Ovary (tissue), 9 donors: ENCODE data around the gene SLC6A12. TPM values are rescaled to one million over a fixed set of nuclear protein-coding genes. Genes with fewer than 3 reads are reported as not detected.

Experiments used
- DNase-seq, 5 donors: peaks; one replicate each; pipeline ENCODE4 v3.0.0-alpha.2; 2019 to 2020
- H3K27ac ChIP-seq, 2 donors: fragments of 200-600 bp; one replicate each; pipeline versions ENCODE4 v1.5.1 to v1.8.0; 2019 to 2022
- H3K27me3 ChIP-seq: fragments of 200-600 bp; one replicate; pipeline ENCODE4 v1.8.0; 2022
- H3K36me3 ChIP-seq: fragments of 200-600 bp; sonication (generic); one replicate; pipeline ENCODE4 v1.5.1; 2019
- H3K4me1 ChIP-seq: one replicate; pipeline ENCODE4 v1.8.1; 2013; ENCODE audit warnings: mild to moderate bottlenecking, moderate library complexity; ENCODE audit not compliant: insufficient read depth
- H3K4me3 ChIP-seq: fragments of 200-600 bp; sonication (generic); one replicate; pipeline ENCODE4 v1.5.1; 2017
- H3K9me3 ChIP-seq, 2 donors: fragments of 200-600 bp in 1 of 2; sonication (generic) in 1 of 2; one replicate each; pipeline versions ENCODE4 v1.5.1 to v1.8.1; 2013 to 2019; ENCODE audit warnings: mild to moderate bottlenecking in 1 of 2, moderate library complexity in 1 of 2
- CTCF ChIP-seq, 3 donors: fragments of 450-650 bp in 2 of 3; fragments of 200-600 bp in 1 of 3; IDR thresholded peaks; one replicate each; pipeline versions ENCODE4 v1.5.1 to v1.8.0; 2016 to 2022; ENCODE audit warnings: antibody characterized with exemption in 3 of 3, mild to moderate bottlenecking in 1 of 3
- EP300 ChIP-seq: sonication (generic); formaldehyde crosslinking; IDR thresholded peaks from one replicate; pipeline ENCODE4 v1.6.1; 2017; ENCODE audit warnings: antibody characterized with exemption
- POLR2A ChIP-seq: fragments of 450-650 bp; IDR thresholded peaks from one replicate; pipeline ENCODE4 v1.6.1; 2017; ENCODE audit warnings: antibody characterized with exemption, mild to moderate bottlenecking, moderate library complexity
- WGBS, 3 donors: extraction: QIAGEN DNeasy Blood & Tissue Kit in 1 of 3; methylation state at CpG; one replicate each; pipeline versions ENCODE4 v1.1.5 to v1.1.7; 2013 to 2017; 5-methylcytosine and 5-hydroxymethylcytosine counted together
- intact Hi-C, 4 donors: fragments of 100-400 bp; cut with DNase I; formaldehyde crosslinking; loops; one replicate each; pipeline versions ENCODE4 v1.11.0 to v1.15.1; 2022 to 2023
- polyA plus RNA-seq, 2 donors: library from polyadenylated mRNA; stranded (reverse); fragments of 200-250 nt in 1 of 2; fragments of 350-450 nt in 1 of 2; fragmentation: Illumina TruSeq in 1 of 2; extraction: RNeasy Lipid Tissue Mini Kit (QIAGEN cat#74804) in 1 of 2; gene quantifications; one replicate each; pipeline ENCODE4 v1.2.3, GENCODE V29; 2013 to 2014
- total RNA-seq, 7 donors: library from RNA; depleted of rRNA in 2 of 7; stranded (reverse); fragments of >200 nt in 2 of 7; fragmentation: NEBNext Ultra II Directional in 3 of 7; extraction: Animal tissue kit (Norgen Biotek cat#: 25700) in 3 of 7; gene quantifications; one replicate each; pipeline versions ENCODE4 v1.1.0 to v1.2.4, GENCODE V29; 2016 to 2023
- donor health status: DM: no; HTN: no; CAD: no; lungs with moderate emphysema.
- donor health status: DM: no; HTN: no; CAD: no.
- donor health status: Bipolar disorder and iron deficiency.
- donor health status: DM: yes; HTN: yes; CAD: no.
- donor health status: DM: no; HTN: no; CAD: no.
- donor health status: DM: yes; HTN: yes; CAD: no.

SLC6A12 gene
- total and polyA plus RNA-seq, 9 donors, result 0.24 to 7.5 (median 1.5) TPM; not detected in 1

- Histone ChIP-seq H3K27me3 (no peaks in the 10 kb centered on the region), H3K4me3 (no peak overlapping the region), H3K9me3 (no peaks in the 10 kb centered on the region), H3K27ac (no peak overlapping the region), H3K36me3 (no peaks in the 10 kb centered on the region), H3K4me1 (no peaks in the 10 kb centered on the region)
- 89 to 90% (median 90%) methylated on average over 26 of the region's 26 CpGs for WGBS, 3 donors
- TF ChIP-seq CTCF (IDR thresholded peaks at IDR 0.05) (no peak), POLR2A (no peak), EP300 (no peak)
- intact Hi-C loops, result no loop called here
- no peak for DNase-seq
Observed at GRCh38 chr12:163406-163986, 50.5 kb downstream of the SLC6A12 start.

- no peak for TF ChIP-seq CTCF (IDR thresholded peaks at IDR 0.05)
- no peak for TF ChIP-seq POLR2A
- TF ChIP-seq EP300, result no peak
- intact Hi-C loops, result no loop called here
- Histone ChIP-seq H3K27me3 (no peaks in the 10 kb centered on the region), H3K4me1 (no peaks in the 10 kb centered on the region), H3K9me3 (no peaks in the 10 kb centered on the region), H3K27ac (no peak overlapping the region), H3K36me3 (no peaks in the 10 kb centered on the region), H3K4me3 (no peak overlapping the region)
- no peak for DNase-seq
- WGBS, 3 donors, result 74 to 78% (median 76%) methylated on average over 15 to 18 of the region's 18 CpGs
Observed at GRCh38 chr12:162467-163307, 51.3 kb downstream of the SLC6A12 start.

- Histone ChIP-seq H3K27me3 (no peaks in the 10 kb centered on the region), H3K4me3 (no peak overlapping the region), H3K36me3 (no peaks in the 10 kb centered on the region), H3K9me3 (no peaks in the 10 kb centered on the region), H3K27ac (no peak overlapping the region), H3K4me1 (no peaks in the 10 kb centered on the region)
- no peak for DNase-seq
- 93 to 95% (median 93%) methylated on average over 8 of the region's 8 CpGs for WGBS, 3 donors
- intact Hi-C loops, result no loop called here
- TF ChIP-seq EP300 (no peak), POLR2A (no peak), CTCF (IDR thresholded peaks at IDR 0.05) (no peak)
Observed at GRCh38 chr12:161823-162222, 52.1 kb downstream of the SLC6A12 start.

- Histone ChIP-seq H3K27ac (no peak overlapping the region), H3K4me3 (no peak overlapping the region), H3K27me3 (no peaks in the 10 kb centered on the region), H3K4me1 (no peaks in the 10 kb centered on the region), H3K36me3 (no peaks in the 10 kb centered on the region), H3K9me3 (no peaks in the 10 kb centered on the region)
- TF ChIP-seq CTCF (IDR thresholded peaks at IDR 0.05), result no peak
- TF ChIP-seq POLR2A, result no peak
- no peak for TF ChIP-seq EP300
- intact Hi-C loops, result no loop called here
- WGBS, 3 donors, result 43 to 66% (median 62%) methylated on average over 9 of the region's 9 CpGs
- DNase-seq, result no peak
Observed at GRCh38 chr12:160858-161257, 53.1 kb downstream of the SLC6A12 start.
